ENCODE results near the gene C19orf12. TPM values are rescaled to one million over a fixed set of nuclear protein-coding genes. Genes with fewer than 3 reads are reported as not detected.

Gene C19orf12
- total RNA-seq, 2 donors from 2014 or later, result 34.5 to 39.1 TPM

DNA sequence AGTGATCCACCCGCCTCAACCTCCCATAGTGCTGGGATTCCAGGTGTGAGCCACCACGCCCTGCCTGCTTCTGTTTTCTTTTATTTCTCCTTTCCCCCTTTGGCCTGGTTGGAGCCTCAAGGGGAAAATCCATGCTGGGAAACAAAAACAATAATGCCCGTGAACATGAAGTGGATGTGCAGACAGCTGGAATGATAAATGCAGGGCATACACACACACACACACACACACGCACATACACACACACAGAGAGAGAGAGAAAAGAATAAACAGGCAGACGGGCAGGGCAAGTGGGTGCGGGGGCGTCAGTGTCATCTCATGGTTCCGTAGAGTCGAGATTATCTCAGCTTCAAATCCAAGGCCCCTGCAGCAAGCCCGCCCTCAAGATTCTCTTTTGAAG is 54.2 kb downstream of the C19orf12 start:
- Mint-ChIP-seq H3K4me1 (peaks cover 11% of the 10 kb centered on the region), H3K9me3 (no peaks in the 10 kb centered on the region), H3K4me3 (no peak overlapping the region), H3K27ac (peak overlapping the region; percentile 28), H3K27me3 (no peaks in the 10 kb centered on the region), H3K36me3 (ENCODE audit: low read depth) (peaks cover 3% of the 10 kb centered on the region)
- ATAC-seq (replicated peaks), result no peak

DNA sequence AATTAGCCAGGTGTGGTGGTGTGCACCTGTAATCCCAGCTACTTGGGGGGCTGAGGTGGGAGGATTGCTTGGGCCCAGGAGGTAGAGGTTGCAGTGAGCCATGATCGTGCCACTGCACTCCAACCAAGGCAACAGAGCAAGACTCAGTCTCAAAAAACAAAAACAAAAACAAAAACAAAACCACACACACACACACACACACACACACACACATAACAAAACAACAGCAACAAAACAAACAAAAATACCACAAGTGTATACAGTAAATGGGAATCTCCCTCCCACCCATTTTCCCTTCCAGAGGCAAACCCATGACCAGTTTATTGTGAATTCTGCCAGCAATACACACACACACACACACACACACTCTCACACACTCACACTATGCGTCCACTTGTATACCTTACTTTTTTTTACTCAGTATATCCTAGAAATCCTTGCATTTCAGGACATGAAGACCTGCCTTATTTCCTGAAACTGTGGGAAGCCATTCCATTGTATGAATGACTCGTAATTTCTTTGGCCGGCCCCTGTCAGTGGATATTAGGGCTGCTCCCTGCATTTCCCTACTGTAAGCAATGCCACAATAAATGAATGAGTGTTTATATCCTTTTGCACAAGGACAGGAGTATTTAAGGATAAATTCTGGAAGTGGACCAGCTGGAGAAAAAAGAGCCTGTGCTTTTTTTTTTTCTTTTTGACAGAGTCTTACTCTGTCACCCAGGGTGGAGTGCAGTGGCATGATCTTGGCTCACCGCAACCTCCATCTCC is 56.7 kb downstream of the C19orf12 start:
- Mint-ChIP-seq H3K36me3 (ENCODE audit: low read depth) (no peaks in the 10 kb centered on the region), H3K4me3 (no peak overlapping the region), H3K9me3 (no peaks in the 10 kb centered on the region), H3K27ac (no peak overlapping the region), H3K4me1 (peaks cover 7% of the 10 kb centered on the region), H3K27me3 (no peaks in the 10 kb centered on the region)
- no peak for ATAC-seq (replicated peaks)

GRCh38 chr19:29655648-29656335 is 59.3 kb downstream of the C19orf12 start:
- no peaks in the 10 kb centered on the region for H3K4me1 Mint-ChIP-seq
- no peak for ATAC-seq (replicated peaks)
- H3K27me3 Mint-ChIP-seq, result no peaks in the 10 kb centered on the region

GRCh38 chr19:29653398-29653797 is 61.7 kb downstream of the C19orf12 start:
- Mint-ChIP-seq H3K4me1 (no peaks in the 10 kb centered on the region), H3K4me3 (no peak overlapping the region), H3K9me3 (no peaks in the 10 kb centered on the region), H3K27ac (no peak overlapping the region), H3K27me3 (no peaks in the 10 kb centered on the region), H3K36me3 (ENCODE audit: low read depth) (no peaks in the 10 kb centered on the region)
- ATAC-seq (replicated peaks), result no peak

More at GRCh38 chr19:29655648-29656335, 59.3 kb downstream of the C19orf12 start:
- H3K4me3 Mint-ChIP-seq, result no peak overlapping the region
- peak overlapping the region; percentile 0 for H3K27ac Mint-ChIP-seq
- no peaks in the 10 kb centered on the region for H3K9me3 Mint-ChIP-seq
- no peaks in the 10 kb centered on the region for H3K36me3 Mint-ChIP-seq (ENCODE audit: low read depth)

GRCh38 chr19:29651622-29652394 is 63.3 kb downstream of the C19orf12 start:
- no peak overlapping the region for H3K4me3 Mint-ChIP-seq
- peak overlapping the region; percentile 36 for H3K27ac Mint-ChIP-seq
- no peaks in the 10 kb centered on the region for H3K36me3 Mint-ChIP-seq (ENCODE audit: low read depth)
- no peaks in the 10 kb centered on the region for H3K9me3 Mint-ChIP-seq
- no peaks in the 10 kb centered on the region for H3K4me1 Mint-ChIP-seq
- no peak for ATAC-seq (replicated peaks)
- no peaks in the 10 kb centered on the region for H3K27me3 Mint-ChIP-seq

DNA sequence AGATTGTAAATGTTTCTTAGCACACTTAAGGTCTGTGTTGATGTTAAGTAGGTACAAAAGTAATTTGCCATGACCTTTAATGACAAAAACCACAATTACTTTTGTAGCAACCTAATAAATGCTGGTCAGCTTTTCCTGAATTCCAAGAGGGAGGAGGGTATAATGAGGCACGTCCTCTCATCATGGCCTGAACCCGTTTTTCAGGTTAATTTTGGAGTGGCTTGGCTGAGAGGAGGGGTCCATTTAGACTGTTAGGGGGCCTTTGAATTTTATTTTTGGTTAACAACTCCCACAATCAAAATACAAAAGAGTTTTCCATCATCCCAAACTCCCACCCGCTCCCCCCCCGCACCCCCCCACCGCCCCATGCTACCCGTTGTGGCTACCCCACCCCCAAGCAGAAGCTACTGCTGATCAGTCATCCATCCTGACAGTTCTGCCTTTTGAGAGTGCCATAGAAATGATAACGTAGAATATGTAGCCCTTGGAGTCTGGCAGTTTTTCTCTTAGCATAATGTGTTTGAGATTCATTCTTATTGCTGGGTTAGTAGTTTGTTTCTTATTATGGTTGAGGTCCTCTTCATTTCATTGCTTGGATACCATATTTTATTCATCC is 64.2 kb downstream of the C19orf12 start:
- peak overlapping the region; percentile 36 for H3K27ac Mint-ChIP-seq
- H3K9me3 Mint-ChIP-seq, result no peaks in the 10 kb centered on the region
- no peaks in the 10 kb centered on the region for H3K27me3 Mint-ChIP-seq

More for the DNA sequence above, 64.2 kb downstream of the C19orf12 start:
- H3K36me3 Mint-ChIP-seq (ENCODE audit: low read depth), result no peaks in the 10 kb centered on the region
- H3K4me3 Mint-ChIP-seq, result no peak overlapping the region
- no peak for ATAC-seq (replicated peaks)
- H3K4me1 Mint-ChIP-seq, result peaks cover 6% of the 10 kb centered on the region

Other genes with a start within 250 kb of the C19orf12 start
- gene VSTM2B, start 189.3 kb downstream of the C19orf12 start, total RNA-seq, result not detected
- gene POP4, start 109.0 kb downstream of the C19orf12 start, total RNA-seq, result 100 to 1,000 TPM in 1 of 2 donors, 10 to 100 TPM in 1; 59.4 to 102 TPM
- gene PLEKHF1, start 49.8 kb downstream of the C19orf12 start, total RNA-seq, result 10 to 100 TPM; 34.4 to 40.3 TPM
- 10 to 100 TPM; 20.1 to 31.5 TPM for gene CCNE1, start 96.7 kb upstream of the C19orf12 start, total RNA-seq
- gene URI1, start 227.0 kb upstream of the C19orf12 start, total RNA-seq, result 10 to 100 TPM; 61.8 to 72.8 TPM

Measured in activated T-helper 17 cell treated with anti-CD3 and anti-CD28 coated beads, Interleukin-2, amount 50 U/mL, for 72 hours (primary cell).